Activated naive CD8-positive, alpha-beta T cell (primary cell): ENCODE measurements around the gene LRP4.
"Not testable (repeated sequence)": the region's sequence is repeated elsewhere in the genome, so short reads cannot be mapped to it uniquely, and the experiment has no call there.

Source experiments
- H3K27ac Mint-ChIP-seq: one replicate; pipeline ENCODE4 v1.8.0; 2021; ENCODE audit warnings: mixed read lengths
- H3K27me3 Mint-ChIP-seq: one replicate; pipeline ENCODE4 v1.8.0; 2021; ENCODE audit warnings: mixed read lengths
- H3K36me3 Mint-ChIP-seq: one replicate; pipeline ENCODE4 v1.8.0; 2021; ENCODE audit warnings: mixed read lengths
- H3K4me1 Mint-ChIP-seq: one replicate; pipeline ENCODE4 v1.8.0; 2021; ENCODE audit warnings: low read depth, mixed read lengths
- H3K4me3 Mint-ChIP-seq: one replicate; pipeline ENCODE4 v1.8.0; 2021; ENCODE audit warnings: mild to moderate bottlenecking, mixed read lengths
- H3K9me3 Mint-ChIP-seq: one replicate; pipeline ENCODE4 v1.8.0; 2021; ENCODE audit warnings: low read depth, mixed read lengths

LRP4 gene, protein sequence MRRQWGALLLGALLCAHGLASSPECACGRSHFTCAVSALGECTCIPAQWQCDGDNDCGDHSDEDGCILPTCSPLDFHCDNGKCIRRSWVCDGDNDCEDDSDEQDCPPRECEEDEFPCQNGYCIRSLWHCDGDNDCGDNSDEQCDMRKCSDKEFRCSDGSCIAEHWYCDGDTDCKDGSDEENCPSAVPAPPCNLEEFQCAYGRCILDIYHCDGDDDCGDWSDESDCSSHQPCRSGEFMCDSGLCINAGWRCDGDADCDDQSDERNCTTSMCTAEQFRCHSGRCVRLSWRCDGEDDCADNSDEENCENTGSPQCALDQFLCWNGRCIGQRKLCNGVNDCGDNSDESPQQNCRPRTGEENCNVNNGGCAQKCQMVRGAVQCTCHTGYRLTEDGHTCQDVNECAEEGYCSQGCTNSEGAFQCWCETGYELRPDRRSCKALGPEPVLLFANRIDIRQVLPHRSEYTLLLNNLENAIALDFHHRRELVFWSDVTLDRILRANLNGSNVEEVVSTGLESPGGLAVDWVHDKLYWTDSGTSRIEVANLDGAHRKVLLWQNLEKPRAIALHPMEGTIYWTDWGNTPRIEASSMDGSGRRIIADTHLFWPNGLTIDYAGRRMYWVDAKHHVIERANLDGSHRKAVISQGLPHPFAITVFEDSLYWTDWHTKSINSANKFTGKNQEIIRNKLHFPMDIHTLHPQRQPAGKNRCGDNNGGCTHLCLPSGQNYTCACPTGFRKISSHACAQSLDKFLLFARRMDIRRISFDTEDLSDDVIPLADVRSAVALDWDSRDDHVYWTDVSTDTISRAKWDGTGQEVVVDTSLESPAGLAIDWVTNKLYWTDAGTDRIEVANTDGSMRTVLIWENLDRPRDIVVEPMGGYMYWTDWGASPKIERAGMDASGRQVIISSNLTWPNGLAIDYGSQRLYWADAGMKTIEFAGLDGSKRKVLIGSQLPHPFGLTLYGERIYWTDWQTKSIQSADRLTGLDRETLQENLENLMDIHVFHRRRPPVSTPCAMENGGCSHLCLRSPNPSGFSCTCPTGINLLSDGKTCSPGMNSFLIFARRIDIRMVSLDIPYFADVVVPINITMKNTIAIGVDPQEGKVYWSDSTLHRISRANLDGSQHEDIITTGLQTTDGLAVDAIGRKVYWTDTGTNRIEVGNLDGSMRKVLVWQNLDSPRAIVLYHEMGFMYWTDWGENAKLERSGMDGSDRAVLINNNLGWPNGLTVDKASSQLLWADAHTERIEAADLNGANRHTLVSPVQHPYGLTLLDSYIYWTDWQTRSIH (N-terminal part only)

DNA sequence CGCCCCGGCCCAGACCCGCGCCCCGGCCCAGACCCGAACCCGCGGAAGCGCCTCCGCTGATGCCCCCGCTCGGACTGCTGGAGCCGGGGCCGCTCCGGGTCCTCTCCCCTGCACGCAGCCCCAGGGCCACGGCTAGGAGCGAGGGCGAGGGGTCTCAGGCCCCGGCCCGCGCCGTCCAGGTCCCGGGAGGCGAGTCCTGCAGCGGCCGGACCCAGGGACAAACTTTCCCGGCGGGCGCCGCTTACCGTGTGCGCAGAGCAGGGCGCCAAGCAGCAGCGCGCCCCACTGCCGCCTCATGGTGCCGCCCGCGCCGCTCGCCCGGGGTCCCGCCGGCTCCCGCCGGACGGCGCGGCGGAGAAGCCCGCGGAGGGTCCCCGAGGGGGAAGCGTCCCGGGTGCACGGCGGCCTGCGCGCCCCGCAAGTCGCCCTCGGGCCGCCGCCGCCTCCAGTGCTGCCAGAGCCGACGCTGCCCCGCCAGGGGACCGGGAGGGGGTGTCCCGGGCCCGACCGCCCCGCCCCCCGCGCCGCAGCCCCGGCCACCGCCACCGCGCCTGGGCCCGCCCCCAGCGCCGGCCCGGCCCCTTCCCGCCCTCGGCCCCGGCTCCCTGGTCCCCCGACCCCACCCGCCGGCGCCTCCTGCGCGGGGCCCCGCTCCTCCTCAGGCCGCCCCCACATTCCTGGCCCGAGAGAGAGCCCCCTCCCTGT is at the start of gene LRP4:
Gene LRP4, minus strand, starts transcription at position 468 of the 705 bp plus-strand sequence. Its CDS starts 171 bp downstream, at position 297.
- Mint-ChIP-seq H3K27me3 (peaks cover 28% of the 10 kb centered on the region), H3K4me3 (peak within 1 kb of the TSS; percentile 81), H3K36me3 (no peaks in the 10 kb centered on the region), H3K4me1 (peaks cover 24% of the 10 kb centered on the region), H3K27ac (no peak within 1 kb of the TSS), H3K9me3 (no peaks in the 10 kb centered on the region)

DNA sequence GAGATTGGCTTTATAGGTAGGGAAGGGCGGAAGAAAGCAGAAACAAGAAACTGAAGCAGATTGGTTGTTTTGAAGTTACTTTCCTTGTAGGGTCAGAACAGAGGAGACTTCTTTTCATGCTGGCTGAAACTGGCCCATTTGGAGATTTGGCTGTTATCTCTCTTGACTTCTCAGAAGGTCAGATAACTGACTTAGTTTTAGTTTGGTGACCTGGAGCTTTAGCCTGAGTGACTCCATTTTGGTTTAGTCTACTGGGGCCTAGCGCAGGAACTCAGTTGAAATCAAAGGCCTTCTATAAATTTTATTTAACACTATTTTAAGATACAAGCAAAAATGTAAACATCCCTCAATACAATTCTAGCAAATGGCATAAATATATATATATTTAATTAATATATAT is 49.6 kb upstream of the LRP4 start:
- peaks cover 9% of the 10 kb centered on the region for H3K36me3 Mint-ChIP-seq
- no peaks in the 10 kb centered on the region for H3K4me1 Mint-ChIP-seq
- H3K27me3 Mint-ChIP-seq, result no peaks in the 10 kb centered on the region
- H3K27ac Mint-ChIP-seq, result no peak overlapping the region
- H3K4me3 Mint-ChIP-seq, result no peak overlapping the region
- no peaks in the 10 kb centered on the region for H3K9me3 Mint-ChIP-seq

DNA sequence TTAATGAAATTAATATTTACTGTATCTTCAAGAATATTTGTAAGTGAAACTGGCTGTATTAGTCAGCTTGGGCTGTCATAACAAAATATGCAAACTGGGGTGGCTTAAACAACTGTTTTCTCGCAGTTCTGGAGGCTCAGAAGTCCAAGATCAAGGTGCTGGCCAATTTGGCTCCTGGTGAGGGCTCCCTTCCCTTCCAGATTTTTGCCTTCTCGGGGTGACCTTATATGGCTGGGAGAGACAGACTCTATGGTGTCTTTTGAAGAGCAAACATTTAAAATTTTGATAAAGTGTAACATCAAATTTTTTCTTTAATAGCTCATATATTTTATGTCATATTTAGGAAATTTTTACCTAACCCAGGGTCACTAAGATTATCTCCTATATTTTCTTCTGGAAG is 48.4 kb upstream of the LRP4 start:
- Mint-ChIP-seq H3K27ac (no peak overlapping the region), H3K36me3 (peaks cover 11% of the 10 kb centered on the region), H3K27me3 (no peaks in the 10 kb centered on the region), H3K9me3 (no peaks in the 10 kb centered on the region), H3K4me3 (no peak overlapping the region), H3K4me1 (no peaks in the 10 kb centered on the region)

DNA sequence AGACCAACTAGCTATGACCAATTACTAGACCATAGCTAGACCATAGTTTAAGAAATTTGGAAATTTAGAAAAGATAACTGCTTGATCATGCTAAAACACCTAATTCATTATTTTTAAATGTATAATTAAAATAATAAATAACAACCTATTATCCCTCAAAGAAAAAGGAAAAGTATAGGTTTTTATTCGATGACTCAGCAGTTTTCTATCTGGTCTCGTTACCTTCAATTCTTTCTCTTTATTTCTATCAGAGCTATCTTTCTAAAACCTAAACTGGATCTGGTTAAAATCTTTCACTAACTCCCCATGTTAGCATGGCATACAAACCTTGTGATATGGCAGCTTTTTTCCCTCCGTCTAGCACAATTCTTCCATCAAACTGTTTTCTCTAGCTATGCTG is 45.5 kb upstream of the LRP4 start:
- Mint-ChIP-seq H3K4me3 (no peak overlapping the region), H3K4me1 (no peaks in the 10 kb centered on the region), H3K36me3 (peaks cover 28% of the 10 kb centered on the region), H3K27ac (no peak overlapping the region), H3K27me3 (no peaks in the 10 kb centered on the region), H3K9me3 (peaks cover 7% of the 10 kb centered on the region)

DNA sequence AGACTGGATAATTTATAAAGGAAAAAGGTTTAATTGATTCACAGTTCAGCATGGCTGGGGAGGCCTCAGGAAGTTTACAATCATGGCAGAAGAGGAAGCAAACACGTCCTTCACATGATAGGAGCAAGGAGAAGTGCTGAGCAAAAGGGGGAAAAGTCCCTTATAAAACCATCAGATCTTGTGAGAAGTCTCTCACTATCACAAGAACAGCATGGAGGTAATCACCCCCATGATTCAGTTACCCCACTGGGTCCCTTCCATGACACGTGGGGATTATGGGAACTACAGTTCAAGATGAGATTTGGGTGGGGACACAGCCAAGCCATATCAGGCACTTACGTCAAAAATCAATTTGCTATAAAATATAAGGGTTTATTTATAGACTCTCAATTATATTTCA is 43.5 kb upstream of the LRP4 start:
- not testable (repeated sequence) for H3K27ac Mint-ChIP-seq, H3K4me3 Mint-ChIP-seq
- peaks cover 11% of the 10 kb centered on the region for H3K9me3 Mint-ChIP-seq

DNA sequence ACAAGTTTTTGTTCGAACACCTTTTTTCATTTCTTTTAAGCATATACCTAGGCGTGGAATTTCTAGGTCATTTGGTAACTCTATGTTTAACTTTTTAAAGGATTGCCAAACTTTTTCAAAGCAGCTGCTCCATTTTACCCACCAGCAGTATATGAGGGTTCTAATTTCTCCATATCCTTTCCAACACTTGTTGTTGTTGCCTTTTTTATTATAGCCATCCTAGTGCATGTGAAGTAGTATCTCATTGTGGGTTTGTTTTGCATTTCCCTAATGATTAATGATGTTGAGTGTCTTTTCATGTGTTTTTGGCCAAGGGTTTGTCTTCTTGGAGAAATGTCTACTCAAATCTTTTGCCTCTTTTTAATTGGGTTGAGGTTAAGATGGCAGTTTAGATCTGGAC is 42.7 kb upstream of the LRP4 start:
- H3K9me3 Mint-ChIP-seq, result peaks cover 11% of the 10 kb centered on the region
- no peaks in the 10 kb centered on the region for H3K27me3 Mint-ChIP-seq
- H3K4me1 Mint-ChIP-seq, result no peaks in the 10 kb centered on the region
- H3K4me3 Mint-ChIP-seq, result no peak overlapping the region
- no peak overlapping the region for H3K27ac Mint-ChIP-seq
- peaks cover 39% of the 10 kb centered on the region for H3K36me3 Mint-ChIP-seq

More for the DNA sequence above, 43.5 kb upstream of the LRP4 start:
- H3K4me1 Mint-ChIP-seq, H3K27me3 Mint-ChIP-seq: not testable (repeated sequence)
- H3K36me3 Mint-ChIP-seq, result peaks cover 39% of the 10 kb centered on the region

DNA sequence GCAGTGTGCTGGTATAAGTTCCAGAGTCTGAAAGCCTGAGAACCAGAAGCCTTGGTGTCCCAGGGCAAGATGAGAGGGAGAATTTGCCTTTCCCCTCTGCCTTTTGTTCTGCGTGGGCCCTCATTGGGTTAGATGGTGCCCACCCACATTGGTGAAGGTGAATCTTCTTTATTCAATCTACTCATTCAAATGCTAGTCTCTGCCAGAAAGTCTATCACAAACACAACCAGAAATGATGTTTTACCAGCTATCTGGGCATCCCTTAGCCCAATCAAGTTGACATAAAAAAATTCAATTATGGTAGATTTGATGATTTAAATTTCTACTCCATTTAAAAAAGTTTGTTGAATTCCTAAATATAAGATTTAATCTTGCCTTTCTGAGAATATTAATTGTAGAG is 40.4 kb upstream of the LRP4 start:
- peaks cover 11% of the 10 kb centered on the region for H3K9me3 Mint-ChIP-seq
- no peaks in the 10 kb centered on the region for H3K4me1 Mint-ChIP-seq

DNA sequence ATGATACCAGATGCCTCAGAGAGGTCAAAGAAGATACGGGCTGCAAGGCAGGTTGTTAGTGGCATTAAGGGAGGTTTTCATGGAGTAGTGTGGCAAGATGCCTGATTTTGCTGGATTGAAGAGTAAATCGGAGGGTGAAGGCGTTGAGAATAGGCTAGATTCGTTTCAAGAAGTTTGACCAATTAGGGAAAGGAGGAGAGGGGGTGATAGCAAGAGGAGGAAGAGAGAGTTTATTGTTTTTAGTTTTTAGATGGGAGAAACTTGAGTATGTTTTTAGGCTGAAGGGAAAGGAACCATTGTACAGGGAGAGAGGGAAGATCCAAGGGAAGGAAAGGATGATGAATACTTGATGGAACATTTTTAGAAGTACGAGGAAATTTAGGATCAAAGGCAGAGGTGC is 34.7 kb upstream of the LRP4 start:
- Mint-ChIP-seq H3K4me3 (no peak overlapping the region), H3K27ac (no peak overlapping the region), H3K4me1 (peaks cover 4% of the 10 kb centered on the region), H3K27me3 (no peaks in the 10 kb centered on the region), H3K36me3 (peaks cover 8% of the 10 kb centered on the region), H3K9me3 (no peaks in the 10 kb centered on the region)

More for the DNA sequence above, 40.4 kb upstream of the LRP4 start:
- H3K36me3 Mint-ChIP-seq, result peaks cover 36% of the 10 kb centered on the region
- no peak overlapping the region for H3K27ac Mint-ChIP-seq
- H3K27me3 Mint-ChIP-seq, result no peaks in the 10 kb centered on the region
- H3K4me3 Mint-ChIP-seq, result no peak overlapping the region

DNA sequence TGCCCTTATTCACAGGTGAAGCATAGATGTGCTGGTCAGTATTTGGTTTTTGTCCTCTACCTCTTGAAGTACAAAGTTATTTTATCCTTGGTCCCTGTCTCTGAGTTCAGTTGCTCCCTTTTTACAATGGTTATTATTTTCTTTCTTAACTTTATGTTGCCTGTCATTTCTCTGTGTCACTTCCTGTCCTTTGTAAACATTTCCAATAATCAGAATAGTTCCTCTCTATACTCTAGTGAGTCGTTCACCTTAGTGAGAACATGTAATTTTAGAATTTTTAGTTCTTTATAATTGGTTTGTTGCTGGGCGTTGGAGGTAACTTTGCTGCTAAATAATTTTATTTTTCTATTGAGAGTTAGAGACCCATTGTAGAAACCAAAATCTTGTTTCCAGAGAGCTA is 34.2 kb upstream of the LRP4 start:
- H3K4me1 Mint-ChIP-seq, result peaks cover 4% of the 10 kb centered on the region
- peaks cover 6% of the 10 kb centered on the region for H3K36me3 Mint-ChIP-seq
- H3K9me3 Mint-ChIP-seq, result no peaks in the 10 kb centered on the region
- no peak overlapping the region for H3K27ac Mint-ChIP-seq
- H3K27me3 Mint-ChIP-seq, result no peaks in the 10 kb centered on the region
- H3K4me3 Mint-ChIP-seq, result no peak overlapping the region

DNA sequence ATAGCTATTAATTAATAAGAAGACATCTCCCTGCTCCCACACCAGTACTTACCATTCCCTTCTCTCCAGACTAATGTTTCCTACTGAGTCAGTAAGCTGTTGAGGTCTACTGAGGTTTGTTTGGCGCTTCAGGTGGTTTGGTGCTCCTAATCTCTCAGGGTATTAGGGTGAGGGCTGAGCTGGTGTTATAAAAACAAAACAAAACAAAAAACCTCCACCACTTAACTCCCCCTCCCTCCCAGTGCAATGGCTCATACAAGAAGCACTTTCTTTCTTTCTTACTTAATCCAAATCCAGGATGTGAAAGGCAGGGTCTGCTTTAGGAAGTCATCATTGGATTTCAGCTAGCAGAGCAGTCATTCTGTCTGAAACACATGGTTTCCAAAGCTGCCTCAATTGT is 33.5 kb upstream of the LRP4 start:
- peaks cover 4% of the 10 kb centered on the region for H3K4me1 Mint-ChIP-seq
- H3K36me3 Mint-ChIP-seq, result peaks cover 3% of the 10 kb centered on the region
- H3K27ac Mint-ChIP-seq, result no peak overlapping the region
- H3K4me3 Mint-ChIP-seq, result no peak overlapping the region
- no peaks in the 10 kb centered on the region for H3K9me3 Mint-ChIP-seq
- H3K27me3 Mint-ChIP-seq, result no peaks in the 10 kb centered on the region

DNA sequence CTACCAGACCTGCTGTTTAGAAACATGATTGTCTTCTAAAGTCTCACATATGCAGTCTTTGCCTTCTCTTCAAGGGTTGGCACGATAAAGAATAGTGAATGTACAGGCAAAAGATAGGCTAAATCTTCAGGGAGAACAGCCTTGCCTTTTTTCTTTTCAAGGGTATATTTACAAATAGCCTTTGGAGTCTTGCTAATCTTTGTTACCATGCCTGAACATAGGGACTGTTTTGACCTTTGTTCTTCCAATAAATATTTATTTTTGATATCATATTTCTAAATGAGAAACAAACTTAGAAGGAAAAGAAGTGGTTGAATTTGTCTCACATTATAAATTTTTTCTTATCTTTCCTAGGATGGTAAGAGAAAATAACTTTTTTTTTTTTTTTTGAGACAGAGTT is 30.9 kb upstream of the LRP4 start:
- H3K36me3 Mint-ChIP-seq, result peaks cover 3% of the 10 kb centered on the region
- H3K27me3 Mint-ChIP-seq, result no peaks in the 10 kb centered on the region
- peaks cover 4% of the 10 kb centered on the region for H3K4me1 Mint-ChIP-seq
- no peak overlapping the region for H3K27ac Mint-ChIP-seq
- no peak overlapping the region for H3K4me3 Mint-ChIP-seq
- no peaks in the 10 kb centered on the region for H3K9me3 Mint-ChIP-seq

DNA sequence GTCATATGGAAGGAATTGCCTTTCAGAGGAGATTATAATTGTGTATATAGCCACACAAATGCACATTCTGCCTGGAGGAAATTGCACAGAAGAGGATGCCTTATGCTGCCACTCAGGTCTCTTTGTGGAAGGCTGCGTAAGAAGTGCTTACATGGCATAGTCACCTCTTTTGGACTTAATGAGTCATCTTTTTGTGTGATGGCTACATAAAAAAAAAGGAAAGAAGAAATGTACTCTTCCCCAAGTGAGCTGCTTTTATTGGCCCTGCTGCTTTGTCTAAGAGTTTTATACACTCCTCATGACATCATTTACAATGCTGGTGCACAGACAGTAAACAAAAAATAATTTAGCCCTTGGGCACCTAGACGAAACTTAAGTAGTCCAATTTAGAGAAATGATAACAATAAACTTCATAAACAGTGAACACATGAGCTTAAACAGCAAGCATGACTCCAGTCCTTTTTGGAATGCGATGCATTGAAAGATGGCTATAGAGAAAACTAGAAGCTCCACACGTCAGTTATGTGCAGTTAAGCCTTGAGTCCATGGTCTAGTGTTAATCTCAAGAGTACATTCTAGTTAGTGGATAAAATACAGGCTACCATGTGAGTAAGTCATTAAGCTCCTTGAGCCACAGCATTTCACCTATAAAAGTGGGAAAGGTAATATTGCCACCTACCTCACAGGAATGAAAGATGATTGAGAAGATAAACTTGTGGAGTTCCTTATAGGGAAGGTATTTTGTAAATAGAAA is 30.2 kb upstream of the LRP4 start:
- no peaks in the 10 kb centered on the region for H3K9me3 Mint-ChIP-seq
- no peaks in the 10 kb centered on the region for H3K36me3 Mint-ChIP-seq
- no peak overlapping the region for H3K4me3 Mint-ChIP-seq
- H3K4me1 Mint-ChIP-seq, result peaks cover 4% of the 10 kb centered on the region
- no peaks in the 10 kb centered on the region for H3K27me3 Mint-ChIP-seq
- no peak overlapping the region for H3K27ac Mint-ChIP-seq

DNA sequence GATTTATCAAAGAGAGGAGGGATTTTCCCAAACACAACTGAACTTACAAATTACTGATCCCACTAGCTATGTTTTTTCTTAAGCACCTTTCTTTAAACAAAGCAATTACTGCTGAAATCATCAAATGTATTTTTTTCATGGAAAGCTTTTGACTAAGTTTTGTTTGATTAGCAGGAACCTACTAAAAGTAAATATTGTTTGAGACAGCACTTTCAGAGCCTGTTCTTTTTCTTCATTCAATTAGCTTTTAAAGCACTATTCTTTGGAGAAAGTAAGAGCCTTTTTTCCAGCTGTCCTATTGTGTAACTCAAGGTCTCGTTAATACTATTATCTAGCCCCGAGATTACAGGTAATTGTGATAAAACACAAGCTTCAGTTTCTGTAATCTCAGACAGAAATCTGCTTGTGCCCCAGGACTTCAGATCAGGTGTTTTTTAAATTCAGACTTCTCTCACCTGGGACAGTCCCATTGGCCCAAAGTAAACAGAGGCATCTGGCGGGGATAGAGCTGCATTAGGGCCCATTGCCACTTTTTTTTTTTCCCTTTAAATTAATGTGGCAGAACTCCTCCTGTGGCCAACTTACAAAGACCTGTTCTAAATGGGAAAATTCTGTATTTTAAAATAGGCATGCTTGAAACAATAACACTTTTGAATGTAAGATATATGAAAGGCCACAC is 29.2 kb upstream of the LRP4 start:
- H3K9me3 Mint-ChIP-seq, result no peaks in the 10 kb centered on the region
- H3K4me1 Mint-ChIP-seq, result peaks cover 4% of the 10 kb centered on the region
- H3K27me3 Mint-ChIP-seq, result no peaks in the 10 kb centered on the region
- no peaks in the 10 kb centered on the region for H3K36me3 Mint-ChIP-seq
- no peak overlapping the region for H3K4me3 Mint-ChIP-seq
- no peak overlapping the region for H3K27ac Mint-ChIP-seq
